Measurements from ENCODE around the gene TRIM75. TPM values are rescaled to one million over a fixed set of nuclear protein-coding genes. Genes with fewer than 3 reads are reported as not detected.
"Not testable (repeated sequence)": the region's sequence is repeated elsewhere in the genome, so short reads cannot be mapped to it uniquely, and the experiment has no call there.

Gene TRIM75
- total and polyA plus RNA-seq, 2 experiments from 2014 or later: not detected

- TF ChIP-seq ZNF462 (CRISPR knock-in tag; IDR thresholded peaks at IDR 0.05) (no peak), STAT1 (IDR thresholded peaks at IDR 0.05; ENCODE audit: unreplicated experiment) (no peak)
Observed at GRCh38 chr4:165070560-165070959, 16.9 kb downstream of the TRIM75 start (continued).

- not testable (repeated sequence) for DNase-seq (ENCODE audit: low spot score); H3K9me2 ChIP-seq (ENCODE audit: insufficient read depth); H3K79me2 ChIP-seq (replicated peaks; ENCODE audit: insufficient read depth); H3K36me3 Mint-ChIP-seq (ENCODE audit: low read depth); H3K36me3 ChIP-seq (ENCODE audit: insufficient read depth); H3K27me3 ChIP-seq (ENCODE audit: insufficient read depth); H2AFZ ChIP-seq; H3K4me3 Mint-ChIP-seq; ATAC-seq; H3K4me3 ChIP-seq; H3K27ac ChIP-seq (ENCODE audit: low read depth); H3K27ac Mint-ChIP-seq; H3F3A ChIP-seq (replicated peaks; ENCODE audit: low read depth); H3K9me3 Mint-ChIP-seq; H4K20me1 ChIP-seq (replicated peaks; ENCODE audit: insufficient read depth); H3K4me1 ChIP-seq (ENCODE audit: insufficient read depth); H3K4me2 ChIP-seq; H3K27me3 Mint-ChIP-seq (ENCODE audit: insufficient read depth, low read depth, poor library complexity)
- H3K4me1 Mint-ChIP-seq: peaks cover 13% of the 10 kb centered on the region
Observed at GRCh38 chr4:165073346-165073745, 19.7 kb downstream of the TRIM75 start.

- Histone ChIP-seq H3K27me3 (ENCODE audit: insufficient read depth) (no peaks in the 10 kb centered on the region), H3K36me3 (ENCODE audit: insufficient read depth) (no peaks in the 10 kb centered on the region), H3K4me3 (no peak overlapping the region), H4K20me1 (replicated peaks; ENCODE audit: insufficient read depth) (no peaks in the 10 kb centered on the region), H2AFZ (no peak overlapping the region), H3K27ac (ENCODE audit: low read depth) (no peak overlapping the region), H3K9me2 (ENCODE audit: insufficient read depth) (no peaks in the 10 kb centered on the region), H3K4me1 (ENCODE audit: insufficient read depth) (no peaks in the 10 kb centered on the region), H3K4me2 (no peak overlapping the region), H3K79me2 (replicated peaks; ENCODE audit: insufficient read depth) (no peaks in the 10 kb centered on the region), H3F3A (replicated peaks; ENCODE audit: low read depth) (no peaks in the 10 kb centered on the region)
- ATAC-seq: no peak
- peaks cover 13% of the 10 kb centered on the region for H3K4me1 Mint-ChIP-seq
- no peak overlapping the region for H3K4me3 Mint-ChIP-seq
- peaks cover 3% of the 10 kb centered on the region; the same call in 2 of the 3 replicates for H3K36me3 Mint-ChIP-seq (ENCODE audit: low read depth)
- peaks cover 3% of the 10 kb centered on the region for H3K27me3 Mint-ChIP-seq (ENCODE audit: insufficient read depth, low read depth, poor library complexity)
- no peaks in the 10 kb centered on the region for H3K9me3 Mint-ChIP-seq
- no peak for DNase-seq (ENCODE audit: low spot score)
- H3K27ac Mint-ChIP-seq: no peak overlapping the region
- TF ChIP-seq ETS1 (IDR thresholded peaks at IDR 0.05) (no peak), EZH2 (IDR thresholded peaks at IDR 0.05; ENCODE audit: low read depth, unreplicated experiment) (no peak), STAT1 (IDR thresholded peaks at IDR 0.05; ENCODE audit: unreplicated experiment) (no peak), ZNF331 (CRISPR knock-in tag; IDR thresholded peaks at IDR 0.05; ENCODE audit: low read depth) (no peak), ZNF114 (CRISPR knock-in tag; IDR thresholded peaks at IDR 0.05) (no peak), POLR2AphosphoS5 (IDR thresholded peaks at IDR 0.05; ENCODE audit: low read depth) (no peak), JUNB (IDR thresholded peaks at IDR 0.05; ENCODE audit: unreplicated experiment) (no peak), CTCF (conservative IDR thresholded peaks at IDR 0.05; ENCODE audit: low read depth in 2 of 2) (no peak), EZH2phosphoT487 (IDR thresholded peaks at IDR 0.05; ENCODE audit: unreplicated experiment) (no peak)
Observed at GRCh38 chr4:165077034-165077578, 23.4 kb downstream of the TRIM75 start.

All from GM23338 (cell line).